ENCODE results near the gene TNFAIP8. TPM values are rescaled to one million over a fixed set of nuclear protein-coding genes. Genes with fewer than 3 reads are reported as not detected.

TNFAIP8 gene
- total RNA-seq, 2 donors from 2014 or later, result 29.6 to 39.5 TPM

- H3K4me3 Mint-ChIP-seq, result no peak overlapping the region
- Histone ChIP-seq H3K36me3 (ENCODE audit: control insufficient read depth, insufficient read depth, low read length) (peaks cover 6% of the 10 kb centered on the region), H3K27ac (ENCODE audit: low read depth, low read length) (no peak overlapping the region), H3K27me3 (ENCODE audit: control insufficient read depth, insufficient read depth, low read length, poor library complexity, severe bottlenecking) (no peaks in the 10 kb centered on the region), H3K9ac (ENCODE audit: extremely low read depth, low read length, poor library complexity, severe bottlenecking) (no peak overlapping the region), H3K9me3 (ENCODE audit: control insufficient read depth, low read length) (no peaks in the 10 kb centered on the region), H3K4me3 (ENCODE audit: low read length) (no peak overlapping the region), H3K4me1 (ENCODE audit: control insufficient read depth, insufficient read depth, low read length) (peaks cover 7% of the 10 kb centered on the region)
- WGBS, 2 experiments (ENCODE audit: insufficient coverage in 1 of 2, insufficient read length in 1 of 2), result 80 to 82% methylated on average over 2 to 3 of the region's 3 CpGs
- no peak for DNase-seq
- H3K27me3 Mint-ChIP-seq (ENCODE audit: insufficient read depth), result no peaks in the 10 kb centered on the region
- H3K4me1 Mint-ChIP-seq, result peaks cover 54% of the 10 kb centered on the region
- TF ChIP-seq CTCF (conservative IDR thresholded peaks at IDR 0.05), result no peak
- H3K9me3 Mint-ChIP-seq, result no peaks in the 10 kb centered on the region
- peak overlapping the region; percentile 69 for H3K27ac Mint-ChIP-seq
- H3K36me3 Mint-ChIP-seq (ENCODE audit: low read depth), result peaks cover 16% of the 10 kb centered on the region
These were observed 32.8 kb upstream of the TNFAIP8 start for GRCh38 chr5:119322948-119323537.

GRCh38 chr5:119323601-119324000 is 32.2 kb upstream of the TNFAIP8 start:
- H3K4me1 ChIP-seq (ENCODE audit: control insufficient read depth, insufficient read depth, low read length), result peaks cover 7% of the 10 kb centered on the region
- Mint-ChIP-seq H3K36me3 (ENCODE audit: low read depth) (peaks cover 16% of the 10 kb centered on the region), H3K4me1 (peaks cover 60% of the 10 kb centered on the region), H3K9me3 (no peaks in the 10 kb centered on the region), H3K27ac (peak overlapping the region; percentile 66), H3K27me3 (ENCODE audit: insufficient read depth) (no peaks in the 10 kb centered on the region), H3K4me3 (no peak overlapping the region)
- H3K9me3 ChIP-seq (ENCODE audit: control insufficient read depth, low read length), result no peaks in the 10 kb centered on the region
- H3K9ac ChIP-seq (ENCODE audit: extremely low read depth, low read length, poor library complexity, severe bottlenecking), result no peak overlapping the region
- no peak for DNase-seq
- no peak for TF ChIP-seq CTCF (conservative IDR thresholded peaks at IDR 0.05)
- H3K36me3 ChIP-seq (ENCODE audit: control insufficient read depth, insufficient read depth, low read length), result peaks cover 6% of the 10 kb centered on the region
- H3K4me3 ChIP-seq (ENCODE audit: low read length), result no peak overlapping the region
- H3K27ac ChIP-seq (ENCODE audit: low read depth, low read length), result no peak overlapping the region
- no peaks in the 10 kb centered on the region for H3K27me3 ChIP-seq (ENCODE audit: control insufficient read depth, insufficient read depth, low read length, poor library complexity, severe bottlenecking)

DNA sequence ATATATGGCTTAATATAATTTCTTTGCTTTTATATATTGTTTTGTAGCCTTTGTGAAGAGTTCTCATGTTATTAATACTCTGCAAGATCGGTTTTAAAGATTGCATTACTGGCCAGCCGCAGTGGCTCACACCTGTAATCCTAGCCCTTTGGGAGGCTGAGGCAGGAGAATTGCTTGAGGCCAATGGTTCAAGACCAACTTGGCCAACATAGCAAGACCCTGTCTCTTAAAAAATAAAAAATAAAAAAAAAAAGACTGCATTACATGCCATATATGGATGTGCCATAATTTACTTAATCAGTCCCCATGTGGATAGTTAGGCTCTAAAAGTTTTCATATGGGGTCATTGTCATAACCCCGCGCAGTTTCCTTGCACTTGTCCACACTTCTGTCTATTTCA is 31.0 kb upstream of the TNFAIP8 start:
- H3K36me3 Mint-ChIP-seq (ENCODE audit: low read depth), result peaks cover 8% of the 10 kb centered on the region
- no peaks in the 10 kb centered on the region for H3K9me3 Mint-ChIP-seq
- H3K4me3 Mint-ChIP-seq, result no peak overlapping the region
- H3K4me1 Mint-ChIP-seq, result peaks cover 67% of the 10 kb centered on the region
- no peak for TF ChIP-seq CTCF (conservative IDR thresholded peaks at IDR 0.05)
- H3K27ac ChIP-seq (ENCODE audit: low read depth, low read length), result no peak overlapping the region
- no peaks in the 10 kb centered on the region for H3K27me3 Mint-ChIP-seq (ENCODE audit: insufficient read depth)
- no peak overlapping the region for H3K27ac Mint-ChIP-seq
- WGBS, 2 experiments (ENCODE audit: insufficient coverage in 1 of 2, insufficient read length in 1 of 2), result 96% methylated on average over 4 of the region's 4 CpGs; no CpG with 5 or more reads in 1 of the 2 experiments
- H3K9ac ChIP-seq (ENCODE audit: extremely low read depth, low read length, poor library complexity, severe bottlenecking), result no peak overlapping the region
- no peak overlapping the region for H3K4me3 ChIP-seq (ENCODE audit: low read length)
- no peaks in the 10 kb centered on the region for H3K36me3 ChIP-seq (ENCODE audit: control insufficient read depth, insufficient read depth, low read length)
- peaks cover 19% of the 10 kb centered on the region for H3K4me1 ChIP-seq (ENCODE audit: control insufficient read depth, insufficient read depth, low read length)
- no peaks in the 10 kb centered on the region for H3K9me3 ChIP-seq (ENCODE audit: control insufficient read depth, low read length)
- H3K27me3 ChIP-seq (ENCODE audit: control insufficient read depth, insufficient read depth, low read length, poor library complexity, severe bottlenecking), result no peaks in the 10 kb centered on the region
- DNase-seq, result no peak
